Suppressor macrophage treated with lipopolysaccharide for 1 hour (primary cell): ENCODE measurements around the gene RAB19.
"Not testable (repeated sequence)": the region's sequence is repeated elsewhere in the genome, so short reads cannot be mapped to it uniquely, and the experiment has no call there.

Experiments used
- DNase-seq, 3 donors: peaks; one replicate each; pipeline ENCODE4 v3.0.0-alpha.2; 2020 to 2022

The RAB19 gene

DNA sequence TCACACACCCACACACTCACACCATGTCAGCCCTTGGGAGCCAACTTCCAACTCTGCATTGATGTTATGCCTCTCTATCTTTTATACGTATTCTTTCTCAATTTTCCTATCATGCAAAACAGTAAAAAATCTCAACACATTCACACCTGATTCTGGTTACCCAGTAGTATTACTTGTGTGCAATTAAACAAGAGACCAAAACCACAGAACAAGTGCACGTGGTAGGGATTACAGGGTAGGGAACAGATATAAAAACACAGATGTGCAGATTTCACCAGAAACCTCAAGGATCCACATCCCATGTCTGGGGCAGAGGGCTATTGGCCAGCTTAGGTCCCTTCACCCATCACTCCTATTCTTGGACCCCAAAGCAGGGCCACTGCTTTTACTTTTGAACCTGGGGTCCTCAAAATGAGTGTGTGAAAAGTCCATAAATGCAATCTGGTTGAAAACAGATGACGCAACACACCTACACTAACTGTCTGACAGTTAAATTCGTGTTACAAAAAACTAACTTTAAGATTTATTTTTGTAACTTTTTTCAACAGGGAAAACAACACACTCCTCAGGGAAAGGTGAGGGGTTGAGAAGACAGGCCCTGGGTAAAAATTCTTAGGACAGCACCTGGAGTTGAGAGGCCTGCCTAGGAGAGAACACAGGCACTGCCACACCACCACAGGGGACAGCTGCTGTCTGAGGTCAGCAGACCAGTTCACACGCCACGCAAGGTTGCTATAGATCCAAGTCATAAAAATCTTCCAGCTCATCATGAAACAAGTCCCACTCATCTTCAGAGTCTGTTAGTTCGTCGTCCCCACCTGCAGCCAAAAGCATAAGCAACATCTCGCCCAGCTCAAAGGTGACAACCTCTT is 50.2 kb downstream of the RAB19 start:
- not testable (repeated sequence) for DNase-seq

DNA sequence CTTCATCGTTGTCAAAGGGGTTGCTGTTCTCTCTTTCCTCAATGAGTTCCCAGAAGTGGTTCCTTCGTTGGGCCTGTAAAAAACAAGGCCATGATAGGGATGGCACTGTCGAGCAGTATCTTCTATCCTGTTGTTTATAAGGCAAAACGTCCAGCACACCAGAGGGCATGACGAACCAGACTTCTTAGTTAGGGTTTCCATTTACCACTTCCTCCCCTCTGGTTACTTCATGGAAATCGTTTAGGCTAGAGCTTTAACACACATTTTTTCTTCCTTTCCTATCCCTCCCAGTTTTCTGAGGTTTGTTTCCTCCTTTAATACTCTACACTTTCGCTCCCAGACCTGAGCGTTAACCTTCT is 50.8 kb downstream of the RAB19 start:
- DNase-seq: no peak

DNA sequence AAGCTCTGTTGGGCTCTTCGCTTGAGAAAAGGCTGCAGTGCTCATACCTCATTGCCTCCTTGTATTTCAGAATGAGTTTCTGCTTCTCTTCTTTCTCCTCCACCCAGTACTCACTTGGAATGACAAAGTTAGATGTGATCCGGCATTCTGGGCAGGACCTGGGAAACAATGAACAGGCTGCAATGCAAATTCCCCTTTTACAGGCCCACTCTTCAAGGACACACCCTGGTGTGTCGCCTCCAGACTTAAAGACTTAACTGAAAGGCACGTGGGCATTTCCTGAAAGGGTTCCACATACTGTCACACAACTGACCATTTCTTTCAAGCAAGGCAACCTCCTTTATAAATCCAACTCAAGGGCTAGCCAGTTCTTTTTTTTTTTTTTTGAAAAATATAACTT is 51.9 kb downstream of the RAB19 start:
- no peak for DNase-seq

DNA sequence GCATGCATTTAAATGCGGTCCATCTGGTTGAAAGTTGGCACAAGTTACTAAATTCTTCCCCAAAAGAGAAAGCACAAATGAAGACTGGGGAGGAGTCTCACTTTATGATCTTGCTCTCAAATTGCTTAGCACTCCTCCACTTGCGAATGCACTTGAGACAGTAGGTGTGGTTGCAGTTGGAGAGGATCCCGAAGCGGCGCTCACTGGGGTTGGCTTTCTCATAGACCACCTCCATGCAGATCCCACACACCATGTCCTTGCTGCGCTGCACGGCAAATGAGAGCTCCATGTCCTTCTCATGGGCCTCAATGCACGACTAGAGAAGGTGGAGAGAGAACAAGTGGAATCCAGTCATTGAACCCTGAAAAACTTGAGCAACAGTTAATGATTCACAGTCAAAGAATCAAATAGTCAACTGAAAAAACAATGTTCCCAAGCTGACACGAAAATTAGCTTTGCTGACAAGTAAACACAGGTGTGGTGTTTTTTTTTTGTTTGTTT is 52.7 kb downstream of the RAB19 start:
- no peak for DNase-seq

DNA sequence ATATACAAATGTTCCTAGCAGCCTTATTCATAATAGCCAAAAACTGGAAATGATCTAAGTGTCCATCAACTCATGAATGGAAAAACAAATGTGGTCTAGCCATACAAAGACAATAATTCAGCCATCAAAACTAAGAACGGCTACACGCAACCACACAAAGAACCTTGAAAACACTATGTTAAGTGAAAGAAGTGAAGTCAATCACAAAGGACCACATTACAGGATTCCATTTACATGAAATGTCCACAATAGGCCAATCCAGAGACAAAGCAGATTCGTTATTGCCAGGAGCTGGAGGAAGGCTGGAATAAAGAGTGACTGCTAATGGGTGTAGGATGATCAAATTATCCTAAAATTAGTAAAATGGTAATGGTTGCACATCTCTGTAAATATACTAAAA is 54.3 kb downstream of the RAB19 start:
- DNase-seq: no peak

DNA sequence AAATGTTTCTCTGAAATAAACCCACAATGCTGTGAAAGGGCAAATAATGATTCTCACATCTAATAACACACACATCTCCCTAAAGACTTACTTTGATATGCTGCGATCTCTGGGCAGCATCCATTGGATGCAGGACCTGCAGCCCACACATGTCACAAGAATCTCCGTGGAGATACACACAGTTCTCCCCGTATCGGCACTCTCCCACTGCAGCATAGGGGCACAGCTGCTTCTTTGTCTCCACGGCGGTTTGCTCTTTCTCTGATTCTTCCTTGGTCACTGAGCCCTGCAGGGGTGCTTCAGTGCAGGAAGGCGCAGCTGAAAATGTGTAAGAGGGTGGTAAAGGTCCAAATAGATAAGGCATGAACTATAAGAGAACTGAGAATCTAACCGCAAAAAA is 55.1 kb downstream of the RAB19 start:
- DNase-seq: no peak

DNA sequence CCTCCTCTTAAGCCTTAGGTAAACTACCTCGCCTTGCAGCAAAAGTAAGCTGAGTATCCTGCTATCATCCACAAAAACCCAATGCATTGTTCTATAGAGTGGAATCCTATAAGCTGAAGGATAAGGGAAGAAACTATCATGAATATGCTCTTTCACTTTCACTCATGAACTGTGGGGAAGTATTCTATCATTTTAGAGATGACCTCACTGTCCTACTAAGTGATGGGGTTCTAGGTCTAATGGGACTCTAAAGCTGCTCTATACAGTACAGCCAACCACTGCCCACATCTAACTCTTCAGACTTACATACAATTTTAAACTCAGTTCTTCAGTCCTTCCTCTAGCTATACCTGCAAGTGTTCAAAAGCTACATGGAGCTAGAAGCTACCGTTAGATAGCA is 59.3 kb downstream of the RAB19 start:
- DNase-seq: peak in 2 of 3 donors; percentile 3 to 43

DNA sequence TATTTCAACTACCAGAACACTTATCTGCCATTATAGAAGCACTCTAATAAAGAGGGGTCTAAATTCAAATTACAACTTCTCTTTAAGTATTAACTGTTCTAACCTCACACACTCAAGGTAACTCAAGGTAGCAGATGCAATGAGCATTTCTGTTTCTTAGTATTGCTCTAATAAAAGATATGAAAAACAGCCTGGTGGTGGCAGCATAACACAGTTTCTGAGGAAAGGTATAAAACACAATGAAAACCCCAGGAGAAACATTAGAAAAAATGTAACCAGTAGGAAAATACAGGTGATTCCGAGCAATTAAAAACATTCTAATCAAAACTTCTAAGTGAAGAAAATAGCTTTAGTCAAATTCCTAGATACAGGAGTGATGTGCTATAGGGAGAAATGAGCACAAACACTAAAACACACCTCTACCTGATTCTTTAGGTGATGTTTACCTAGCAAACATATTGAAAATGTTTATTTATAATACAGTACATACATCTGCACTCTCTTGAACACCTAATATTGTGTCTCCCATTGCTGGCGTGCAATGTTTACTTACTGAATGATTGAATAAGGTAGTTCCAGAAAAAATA is 72.0 kb downstream of the RAB19 start:
- DNase-seq: peak; percentile 63 to 74 (median 70)

DNA sequence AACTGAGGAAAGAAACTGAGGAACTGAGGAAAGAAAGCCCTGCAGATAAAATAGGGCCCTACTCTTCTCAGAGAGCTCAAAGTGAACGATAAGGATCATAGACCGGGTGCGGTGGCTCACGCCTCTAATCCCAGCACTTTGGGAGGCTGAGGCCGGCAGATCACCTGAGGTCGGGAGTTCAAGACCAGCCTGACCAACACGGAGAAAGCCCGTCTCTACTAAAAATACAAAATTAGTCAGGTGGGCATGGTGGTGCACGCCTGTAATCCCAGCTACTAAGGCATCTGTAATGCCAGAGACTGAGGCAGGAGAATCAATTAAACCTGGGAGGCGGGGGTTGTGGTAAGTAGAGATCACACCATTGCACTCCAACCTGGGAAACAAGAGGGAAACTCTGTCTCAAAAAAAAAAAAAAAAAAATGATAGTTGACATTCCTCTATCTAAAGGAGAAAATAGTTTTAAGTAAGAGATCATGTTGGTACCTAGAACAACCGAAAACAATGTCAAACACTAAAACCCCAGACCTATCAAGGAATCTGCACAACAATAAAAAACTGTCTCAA is 72.9 kb downstream of the RAB19 start:
- DNase-seq: no peak
